Hematopoietic multipotent progenitor cell treated with erythropoietin and hydrocortisone succinate and interleukin-3 and kit ligand, for 17 days (in vitro differentiated cells): ENCODE data around the gene OR4X1.
"Not testable (repeated sequence)": the region's sequence is repeated elsewhere in the genome, so short reads cannot be mapped to it uniquely, and the experiment has no call there.

ENCODE experiments used
- DNase-seq: peaks from one replicate; pipeline ENCODE4 v3.0.0-alpha.2; 2015; ENCODE audit warnings: low spot score

Gene OR4X1

GRCh38 chr11:48263423-48263911, at the start of gene OR4X1:
TSS of gene OR4X1 (plus strand) at chr11:48263861. CDS start at chr11:48263861, 0 bp downstream.
- no peak for DNase-seq

GRCh38 chr11:48216510-48216909, 47.2 kb upstream of the OR4X1 start, which contains the start of gene OR4B1:
TSS of gene OR4B1 (plus strand) at chr11:48216810. CDS start at chr11:48216810, 0 bp downstream.
- no peak for DNase-seq

GRCh38 chr11:48228761-48229160, 34.9 kb upstream of the OR4X1 start:
- no peak for DNase-seq

- not testable (repeated sequence) for DNase-seq
Observed at GRCh38 chr11:48230057-48230456, 33.6 kb upstream of the OR4X1 start.

GRCh38 chr11:48237727-48238126, 25.9 kb upstream of the OR4X1 start:
- no peak for DNase-seq

- DNase-seq, result no peak
Observed at GRCh38 chr11:48242501-48242900, 21.2 kb upstream of the OR4X1 start.

GRCh38 chr11:48244804-48245203, 18.9 kb upstream of the OR4X1 start, which contains the start of gene OR4X2:
TSS of gene OR4X2 (plus strand) at chr11:48245104. CDS start at chr11:48245104, 0 bp downstream.
- DNase-seq, result no peak

- no peak for DNase-seq
Observed at GRCh38 chr11:48248902-48249301, 14.8 kb upstream of the OR4X1 start.

- no peak for DNase-seq
Observed at GRCh38 chr11:48261600-48261999, 2.1 kb upstream of the OR4X1 start.

- DNase-seq, result no peak
Observed at GRCh38 chr11:48270621-48271020, 7.0 kb downstream of the OR4X1 start.

GRCh38 chr11:48272606-48273005, 8.9 kb downstream of the OR4X1 start:
- DNase-seq, result no peak

GRCh38 chr11:48305923-48306322, 42.3 kb downstream of the OR4X1 start, which contains the start of gene OR4S1:
TSS of gene OR4S1 (plus strand) at chr11:48306223. CDS start at chr11:48306223, 0 bp downstream.
- no peak for DNase-seq

- peak; percentile 29 for DNase-seq
Observed at GRCh38 chr11:48307760-48308386, 44.2 kb downstream of the OR4X1 start.

- not testable (repeated sequence) for DNase-seq
Observed at GRCh38 chr11:48313590-48313989, 49.9 kb downstream of the OR4X1 start.
